Measurements from ENCODE around the gene MYOF. TPM values are rescaled to one million over a fixed set of nuclear protein-coding genes. Genes with fewer than 3 reads are reported as not detected.

MYOF gene
- total RNA-seq, 1 donor from 2014 or later: 132 TPM

DNA sequence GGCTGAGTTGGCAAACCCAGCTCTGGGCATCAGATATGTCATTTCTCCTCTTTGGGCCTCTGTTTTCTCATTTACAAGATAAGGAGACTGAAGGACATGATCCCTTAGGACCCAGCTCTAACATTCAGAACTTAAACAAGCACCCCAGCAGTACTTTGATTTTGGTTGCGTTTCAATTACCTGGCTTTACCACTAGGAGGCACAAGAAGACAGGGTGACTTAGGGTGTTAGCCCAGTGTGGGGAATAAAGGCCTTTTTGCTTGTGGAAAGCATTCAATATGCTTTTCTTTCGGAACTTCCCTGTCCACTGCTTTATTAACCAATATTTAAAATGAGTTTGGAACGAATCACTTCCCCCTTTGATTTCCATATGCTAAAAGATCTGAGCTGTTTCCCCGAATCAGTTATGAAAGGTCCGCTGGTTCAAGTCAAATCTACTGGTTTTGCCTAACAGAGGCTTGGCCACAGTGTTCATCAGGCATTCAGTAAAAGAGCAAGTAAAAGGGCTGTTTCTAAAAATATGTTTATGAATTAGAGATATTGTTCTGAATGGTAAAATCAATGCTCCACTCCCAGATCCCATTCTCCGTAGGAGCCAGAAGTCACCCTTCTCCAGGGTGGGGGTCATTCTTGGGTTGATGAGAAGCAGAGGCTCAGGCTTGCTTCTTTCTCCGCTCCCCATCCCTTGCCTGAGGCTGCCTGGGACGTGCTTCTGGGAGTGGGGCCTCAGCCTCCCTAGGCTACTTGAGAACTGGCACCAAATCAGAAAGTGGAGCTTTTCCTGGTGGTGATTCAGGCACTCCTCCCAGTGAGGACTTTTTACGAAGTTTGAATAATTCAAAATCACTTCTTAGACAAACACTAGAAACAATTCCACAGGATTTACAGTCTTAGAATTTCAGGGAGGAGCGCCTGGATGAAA is 105.5 kb downstream of the MYOF start:
- Histone ChIP-seq H3K4me1 (peaks cover 9% of the 10 kb centered on the region), H3K9me3 (no peaks in the 10 kb centered on the region), H3K4me3 (no peak overlapping the region), H3K36me3 (peaks cover 70% of the 10 kb centered on the region), H3K27ac (peak overlapping the region; percentile 56), H3K27me3 (no peaks in the 10 kb centered on the region)
- TF ChIP-seq CTCF (IDR thresholded peaks at IDR 0.05): peak; percentile 96
- intact Hi-C loops (cut with DNase I): loop anchor here (2.0 kb wide), 1 partner anchor 106 kb away; the partner anchor contains the start of gene MYOF
- DNase-seq: peak; percentile 65
- peak; percentile 95 for ATAC-seq

DNA sequence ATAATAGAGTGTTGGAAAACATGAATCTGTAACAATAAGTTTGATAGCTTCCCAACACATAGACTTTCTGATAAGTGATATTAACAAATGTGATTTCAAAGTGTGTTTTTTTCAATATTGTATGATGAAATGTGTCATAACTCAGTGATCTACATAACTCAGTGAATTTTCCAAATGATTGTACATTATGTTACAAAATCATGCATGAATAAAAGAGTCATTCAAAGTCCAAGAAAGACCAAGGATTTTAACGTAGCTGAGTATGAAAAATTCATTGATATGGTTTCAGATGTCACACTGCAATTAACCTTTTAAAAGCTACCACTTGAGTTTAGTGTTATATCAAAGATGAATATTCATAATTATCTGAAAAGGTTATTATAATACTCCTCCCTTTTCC is 111.2 kb downstream of the MYOF start:
- Histone ChIP-seq H3K36me3 (peaks cover 94% of the 10 kb centered on the region), H3K27ac (no peak overlapping the region), H3K9me3 (no peaks in the 10 kb centered on the region), H3K4me1 (no peaks in the 10 kb centered on the region), H3K27me3 (no peaks in the 10 kb centered on the region), H3K4me3 (no peak overlapping the region)
- no peak for DNase-seq
- no peak for ATAC-seq
- intact Hi-C loops (cut with DNase I): no loop called here
- TF ChIP-seq CTCF (IDR thresholded peaks at IDR 0.05): no peak

DNA sequence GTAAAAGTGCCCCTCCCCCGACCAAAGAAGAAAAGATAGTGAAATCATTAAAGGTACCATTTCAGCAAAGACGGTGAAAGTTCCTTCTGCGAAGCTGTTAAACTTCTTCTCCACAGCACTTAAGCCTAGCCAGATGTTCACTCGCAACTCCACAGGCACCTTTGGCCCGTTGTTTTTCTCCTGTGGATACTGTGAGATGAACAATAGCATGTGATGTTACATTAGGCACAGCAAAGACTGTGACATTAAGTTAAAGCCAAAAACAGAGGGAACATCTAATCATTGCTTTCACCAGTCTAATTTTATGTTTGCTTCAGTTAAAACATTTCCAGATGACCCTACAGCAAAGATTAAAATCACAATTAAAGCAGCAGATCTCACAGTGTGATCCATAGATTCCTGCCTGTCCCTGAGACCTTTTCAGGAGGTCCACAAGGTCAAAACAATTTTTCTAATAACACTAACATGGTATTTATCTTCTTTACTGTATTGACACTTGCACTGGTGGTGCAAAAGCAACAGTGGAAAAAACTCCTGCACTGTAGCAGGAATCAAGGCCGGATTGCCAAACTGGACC is 112.5 kb downstream of the MYOF start:
- H3K4me1 ChIP-seq: no peaks in the 10 kb centered on the region
- H3K27me3 ChIP-seq: no peaks in the 10 kb centered on the region
- no peak overlapping the region for H3K4me3 ChIP-seq
- intact Hi-C loops (cut with DNase I): no loop called here
- peaks cover 92% of the 10 kb centered on the region for H3K36me3 ChIP-seq
- no peak for DNase-seq
- no peaks in the 10 kb centered on the region for H3K9me3 ChIP-seq
- H3K27ac ChIP-seq: no peak overlapping the region
- TF ChIP-seq CTCF (IDR thresholded peaks at IDR 0.05): no peak
- ATAC-seq: no peak

- H3K4me3 ChIP-seq: no peak overlapping the region
- intact Hi-C loops (cut with DNase I): no loop called here
- no peaks in the 10 kb centered on the region for H3K27me3 ChIP-seq
- H3K9me3 ChIP-seq: no peaks in the 10 kb centered on the region
- H3K36me3 ChIP-seq: peaks cover 78% of the 10 kb centered on the region
- H3K4me1 ChIP-seq: peaks cover 8% of the 10 kb centered on the region
- DNase-seq (no peak), ATAC-seq (no peak)
- no peak for TF ChIP-seq CTCF (IDR thresholded peaks at IDR 0.05)
- no peak overlapping the region for H3K27ac ChIP-seq
Measured at GRCh38 chr10:93368210-93368609, 113.9 kb downstream of the MYOF start.

DNA sequence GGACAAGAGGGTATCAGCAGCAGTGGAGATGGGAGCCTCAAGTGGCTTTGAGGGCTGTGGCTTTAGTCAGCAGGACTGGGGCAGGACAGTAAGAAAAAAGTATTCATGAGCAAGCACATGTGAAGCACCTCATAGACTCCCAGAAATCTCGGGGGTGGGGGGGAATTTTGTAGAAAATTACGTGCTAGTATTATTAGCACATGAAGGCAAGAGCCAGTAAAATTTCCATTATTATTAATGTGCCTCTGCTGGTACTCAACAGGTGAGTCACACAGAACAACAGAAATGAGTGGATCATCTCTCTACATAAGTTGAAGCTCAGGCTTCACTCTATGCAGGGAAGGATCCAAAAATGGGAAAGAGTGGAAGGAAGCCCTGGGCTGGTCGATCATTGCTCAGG is 114.5 kb downstream of the MYOF start:
- H3K4me1 ChIP-seq: peaks cover 8% of the 10 kb centered on the region
- no peak overlapping the region for H3K4me3 ChIP-seq
- intact Hi-C loops (cut with DNase I): no loop called here
- TF ChIP-seq CTCF (IDR thresholded peaks at IDR 0.05): no peak
- peaks cover 72% of the 10 kb centered on the region for H3K36me3 ChIP-seq
- no peaks in the 10 kb centered on the region for H3K27me3 ChIP-seq
- no peak overlapping the region for H3K27ac ChIP-seq
- ATAC-seq (no peak), DNase-seq (no peak)
- H3K9me3 ChIP-seq: no peaks in the 10 kb centered on the region

Measured in upper lobe of right lung (tissue), 1 donor.